ENCODE data around the gene OBSCN. TPM values are rescaled to one million over a fixed set of nuclear protein-coding genes. Genes with fewer than 3 reads are reported as not detected.

The OBSCN gene
- total RNA-seq, 1 donor from 2014 or later, result 25.7 TPM

- H3K36me3 Mint-ChIP-seq (ENCODE audit: unreplicated experiment), result no peaks in the 10 kb centered on the region
- no peaks in the 10 kb centered on the region for H3K4me1 Mint-ChIP-seq (ENCODE audit: low read depth, unreplicated experiment)
- no peak overlapping the region for H3K4me3 Mint-ChIP-seq (ENCODE audit: unreplicated experiment)
- no peaks in the 10 kb centered on the region for H3K9me3 Mint-ChIP-seq (ENCODE audit: unreplicated experiment)
- DNase-seq, result no peak
- no peak for TF ChIP-seq CTCF (IDR thresholded peaks at IDR 0.05; ENCODE audit: partially characterized antibody, unreplicated experiment)
- peaks cover 6% of the 10 kb centered on the region for H3K27me3 Mint-ChIP-seq (ENCODE audit: unreplicated experiment)
- H3K27ac Mint-ChIP-seq (ENCODE audit: unreplicated experiment), result no peak overlapping the region
Measured at GRCh38 chr1:228270032-228270431, 62.2 kb downstream of the OBSCN start.

- Mint-ChIP-seq H3K4me1 (ENCODE audit: low read depth, unreplicated experiment) (no peaks in the 10 kb centered on the region), H3K27me3 (ENCODE audit: unreplicated experiment) (peaks cover 6% of the 10 kb centered on the region), H3K36me3 (ENCODE audit: unreplicated experiment) (no peaks in the 10 kb centered on the region), H3K27ac (ENCODE audit: unreplicated experiment) (no peak overlapping the region), H3K9me3 (ENCODE audit: unreplicated experiment) (no peaks in the 10 kb centered on the region), H3K4me3 (ENCODE audit: unreplicated experiment) (no peak overlapping the region)
- DNase-seq, result no peak
- no peak for TF ChIP-seq CTCF (IDR thresholded peaks at IDR 0.05; ENCODE audit: partially characterized antibody, unreplicated experiment)
Measured at GRCh38 chr1:228271701-228272251, 63.9 kb downstream of the OBSCN start.

- Mint-ChIP-seq H3K27ac (ENCODE audit: unreplicated experiment) (no peak overlapping the region), H3K4me1 (ENCODE audit: low read depth, unreplicated experiment) (no peaks in the 10 kb centered on the region), H3K9me3 (ENCODE audit: unreplicated experiment) (no peaks in the 10 kb centered on the region), H3K36me3 (ENCODE audit: unreplicated experiment) (no peaks in the 10 kb centered on the region), H3K4me3 (ENCODE audit: unreplicated experiment) (no peak overlapping the region), H3K27me3 (ENCODE audit: unreplicated experiment) (peaks cover 6% of the 10 kb centered on the region)
- no peak for DNase-seq
- TF ChIP-seq CTCF (IDR thresholded peaks at IDR 0.05; ENCODE audit: partially characterized antibody, unreplicated experiment), result no peak
Measured at GRCh38 chr1:228272331-228272791, 64.5 kb downstream of the OBSCN start.

GRCh38 chr1:228272831-228273571 lies 65.2 kb downstream of the OBSCN start:
- TF ChIP-seq CTCF (IDR thresholded peaks at IDR 0.05; ENCODE audit: partially characterized antibody, unreplicated experiment), result no peak
- no peak for DNase-seq
- H3K36me3 Mint-ChIP-seq (ENCODE audit: unreplicated experiment), result no peaks in the 10 kb centered on the region
- no peak overlapping the region for H3K4me3 Mint-ChIP-seq (ENCODE audit: unreplicated experiment)
- no peaks in the 10 kb centered on the region for H3K4me1 Mint-ChIP-seq (ENCODE audit: low read depth, unreplicated experiment)
- H3K27me3 Mint-ChIP-seq (ENCODE audit: unreplicated experiment), result peaks cover 6% of the 10 kb centered on the region
- no peaks in the 10 kb centered on the region for H3K9me3 Mint-ChIP-seq (ENCODE audit: unreplicated experiment)
- H3K27ac Mint-ChIP-seq (ENCODE audit: unreplicated experiment), result no peak overlapping the region

Measured in glutamatergic neuron (in vitro differentiated cells).